H9 (cell line): Measurements from ENCODE around the gene CHCHD6. TPM values are rescaled to one million over a fixed set of nuclear protein-coding genes. Genes with fewer than 3 reads are reported as not detected.
A peak's percentile ranks its signal among the peaks of the same experiment; 100 is the strongest.

ENCODE experiments used
- DNase-seq: peaks from one replicate; pipeline ENCODE4 v3.0.0-alpha.2; 2017
- H2AFZ ChIP-seq: one replicate; pipeline ENCODE4 v1.6.1; 2013; ENCODE audit warnings: mild to moderate bottlenecking, low read length, control low read depth, moderate library complexity
- H2AK5ac ChIP-seq: 2 replicates; pipeline ENCODE4 v1.6.1; 2013; ENCODE audit warnings: low read length, control low read depth, mixed read lengths; ENCODE audit not compliant: insufficient read length
- H2BK120ac ChIP-seq: one replicate; pipeline ENCODE4 v1.6.1; 2013; ENCODE audit warnings: low read depth, mild to moderate bottlenecking, low read length, control low read depth, inconsistent platforms; ENCODE audit not compliant: poor library complexity, severe bottlenecking
- H2BK12ac ChIP-seq: 2 replicates; pipeline ENCODE4 v1.6.1; 2013; ENCODE audit warnings: low read length, control low read depth, mixed read lengths, low read depth; ENCODE audit not compliant: insufficient read length
- H2BK15ac ChIP-seq: 2 replicates; pipeline ENCODE4 v1.6.1; 2013; ENCODE audit warnings: low read depth, low read length, control low read depth
- H2BK20ac ChIP-seq: one replicate; pipeline ENCODE4 v1.6.1; 2013; ENCODE audit warnings: low read depth, mild to moderate bottlenecking, low read length, control low read depth, inconsistent platforms; ENCODE audit not compliant: poor library complexity, severe bottlenecking
- H2BK5ac ChIP-seq: 2 replicates; pipeline ENCODE4 v1.6.1; 2013; ENCODE audit warnings: low read length, control low read depth, mixed read lengths; ENCODE audit not compliant: insufficient read length
- H3K14ac ChIP-seq: 2 replicates; pipeline ENCODE4 v1.6.1; 2013; ENCODE audit warnings: low read length, control low read depth; ENCODE audit not compliant: insufficient read depth
- H3K18ac ChIP-seq: 2 replicates; pipeline ENCODE4 v1.6.1; 2013; ENCODE audit warnings: low read depth, mild to moderate bottlenecking, mixed read lengths, low read length, control low read depth; ENCODE audit not compliant: insufficient read length
- H3K23ac ChIP-seq: 2 replicates; pipeline ENCODE4 v1.6.1; 2013; ENCODE audit warnings: low read length, control low read depth, mixed read lengths, low read depth; ENCODE audit not compliant: insufficient read length
- H3K23me2 ChIP-seq: 2 replicates; pipeline ENCODE4 v1.6.1; 2013; ENCODE audit warnings: low read depth, mild to moderate bottlenecking, mixed read lengths, low read length, control low read depth; ENCODE audit not compliant: insufficient read length, poor library complexity, severe bottlenecking
- H3K27ac ChIP-seq: 2 replicates; pipeline ENCODE4 v1.5.1; 2013; ENCODE audit warnings: low read length, control low read depth, mixed read lengths, low read depth; ENCODE audit not compliant: insufficient read length
- H3K27me3 ChIP-seq: 2 replicates; pipeline ENCODE4 v1.6.1; 2013; ENCODE audit warnings: low read length, control low read depth, inconsistent platforms; ENCODE audit not compliant: insufficient read depth
- H3K4ac ChIP-seq: 2 replicates; pipeline ENCODE4 v1.6.1; 2013; ENCODE audit warnings: low read depth, mild to moderate bottlenecking, control low read depth, inconsistent platforms, low read length, moderate library complexity
- H3K4me1 ChIP-seq: 2 replicates; pipeline ENCODE4 v1.6.1; 2013; ENCODE audit warnings: low read length, control low read depth, inconsistent platforms; ENCODE audit not compliant: insufficient read depth
- H3K4me2 ChIP-seq: 2 replicates; pipeline ENCODE4 v1.6.1; 2013; ENCODE audit warnings: low read length, control low read depth, mixed read lengths; ENCODE audit not compliant: insufficient read length, insufficient read depth
- H3K56ac ChIP-seq: 2 replicates; pipeline ENCODE4 v1.6.1; 2013; ENCODE audit warnings: low read depth, mild to moderate bottlenecking, mixed read lengths, low read length, control low read depth; ENCODE audit not compliant: insufficient read length
- H3K79me1 ChIP-seq: 2 replicates; pipeline ENCODE4 v1.6.1; 2013; ENCODE audit warnings: low read depth, mild to moderate bottlenecking, moderate library complexity, low read length, control low read depth, inconsistent platforms; ENCODE audit not compliant: insufficient read depth, poor library complexity, severe bottlenecking
- H3K79me2 ChIP-seq: 2 replicates; pipeline ENCODE4 v1.6.1; 2013; ENCODE audit warnings: low read length, control low read depth, inconsistent platforms; ENCODE audit not compliant: insufficient read depth
- H3K9ac ChIP-seq: 2 replicates; pipeline ENCODE4 v1.6.1; 2013; ENCODE audit warnings: low read length, control low read depth, mixed read lengths; ENCODE audit not compliant: insufficient read length; ENCODE audit errors: extremely low read depth
- H3K9me3 ChIP-seq: one replicate; pipeline ENCODE4 v1.6.1; 2013; ENCODE audit warnings: low read depth, low read length, inconsistent platforms; ENCODE audit not compliant: control insufficient read depth
- H3T11ph ChIP-seq: one replicate; pipeline ENCODE4 v1.6.1; 2013; ENCODE audit warnings: mild to moderate bottlenecking, low read length, control low read depth, inconsistent platforms
- H4K20me1 ChIP-seq: one replicate; pipeline ENCODE4 v1.6.1; 2013; ENCODE audit not compliant: control insufficient read depth, insufficient read length, insufficient read depth
- H4K5ac ChIP-seq: 2 replicates; pipeline ENCODE4 v1.6.1; 2013; ENCODE audit warnings: low read depth, mild to moderate bottlenecking, mixed read lengths, low read length, control low read depth; ENCODE audit not compliant: insufficient read length
- H4K8ac ChIP-seq: replicated peaks from 2 replicates; pipeline ENCODE4 v1.6.1; 2013; ENCODE audit warnings: low read length, control low read depth, mixed read lengths, low read depth; ENCODE audit not compliant: insufficient read length
- H4K91ac ChIP-seq: 2 replicates; pipeline ENCODE4 v1.6.1; 2013; ENCODE audit warnings: low read depth, mild to moderate bottlenecking, moderate library complexity, mixed read lengths, low read length, control low read depth; ENCODE audit not compliant: insufficient read length
- H3K27ac Mint-ChIP-seq, 3 experiments: 2 replicates in 2 of 3; 3 replicates in 1 of 3; pipeline ENCODE4 v1.8.0; 2020 to 2021; ENCODE audit warnings: mixed read lengths in 3 of 3, mild to moderate bottlenecking in 1 of 3, moderate library complexity in 1 of 3
- H3K27me3 Mint-ChIP-seq: 2 replicates; pipeline ENCODE4 v1.8.0; 2021; ENCODE audit warnings: low read depth, mild to moderate bottlenecking, moderate library complexity, mixed read lengths
- H3K36me3 Mint-ChIP-seq, 3 experiments: 2 replicates in 2 of 3; 3 replicates in 1 of 3; pipeline ENCODE4 v1.8.0; 2020 to 2021; ENCODE audit warnings: low read depth in 3 of 3, mixed read lengths in 3 of 3; ENCODE audit not compliant: insufficient read depth in 1 of 3
- H3K4me1 Mint-ChIP-seq, 2 experiments: 2 replicates each; pipeline ENCODE4 v1.8.0; 2020; ENCODE audit warnings: mixed read lengths in 2 of 2
- H3K4me3 Mint-ChIP-seq, 2 experiments: 2 replicates in 1 of 2; 3 replicates in 1 of 2; pipeline ENCODE4 v1.8.0; 2020 to 2021; ENCODE audit warnings: mild to moderate bottlenecking in 2 of 2, mixed read lengths in 2 of 2, moderate library complexity in 1 of 2
- H3K9me3 Mint-ChIP-seq, 2 experiments: 2 replicates in 1 of 2; 3 replicates in 1 of 2; pipeline ENCODE4 v1.8.0; 2020; ENCODE audit warnings: mild to moderate bottlenecking in 2 of 2, mixed read lengths in 2 of 2, moderate library complexity in 1 of 2
- WGBS: extraction: QIAGEN DNeasy Blood & Tissue Kit; methylation state at CpG from one replicate; pipeline ENCODE4 v1.1.7; 2013; ENCODE audit warnings: missing lambda C conversion rate, low lambda C conversion rate, mixed read lengths; ENCODE audit not compliant: insufficient read length; ENCODE audit errors: extremely low coverage; 5-methylcytosine and 5-hydroxymethylcytosine counted together
- total RNA-seq: library from RNA; stranded (reverse); gene quantifications from 2 replicates; pipeline ENCODE4 v1.2.1, GENCODE V29; 2021
- TF ChIP-seq, protein P1 (sequence below): fragments of 200-600 bp; sonication (generic); conservative IDR thresholded peaks from 3 replicates; pipeline ENCODE4 v1.8.0; 2021; ENCODE audit warnings: antibody characterized with exemption, mild to moderate bottlenecking

The CHCHD6 gene
- total RNA-seq, 1 experiment from 2014 or later = 34.2 TPM

DNA sequence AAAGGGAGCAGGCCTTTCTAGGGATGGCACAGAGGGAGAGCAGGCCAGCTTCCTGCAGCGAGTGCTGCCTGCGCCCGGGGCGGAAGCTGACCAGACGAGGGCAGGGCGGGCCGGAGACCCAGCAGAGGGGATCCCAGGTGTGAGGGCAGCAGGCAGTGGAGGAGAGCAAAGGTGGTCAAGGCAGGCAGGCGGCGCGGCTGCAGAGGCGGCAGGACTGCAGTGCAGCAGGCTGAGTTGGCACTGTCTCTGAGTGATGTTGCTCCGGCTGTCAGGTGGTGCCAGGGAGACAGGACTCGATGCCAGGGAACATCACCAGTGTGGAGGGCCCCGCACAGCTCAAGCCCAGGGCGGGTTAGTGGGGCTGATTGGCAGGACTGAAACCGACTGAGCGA is 256.6 kb downstream of the CHCHD6 start:
- Histone ChIP-seq H3K4me1 (no peaks in the 10 kb centered on the region), H2BK5ac (no peak overlapping the region), H3K9ac (no peak overlapping the region), H3K79me2 (no peaks in the 10 kb centered on the region), H3K23me2 (no peaks in the 10 kb centered on the region), H2BK15ac (no peak overlapping the region), H2BK120ac (no peak overlapping the region), H4K91ac (no peak overlapping the region), H3K79me1 (no peaks in the 10 kb centered on the region), H3K18ac (no peak overlapping the region), H3K14ac (no peak overlapping the region), H3K56ac (no peak overlapping the region), H3K27ac (no peak overlapping the region), H3K4ac (no peak overlapping the region), H3K23ac (no peak overlapping the region), H2BK20ac (no peak overlapping the region), H3K4me2 (no peak overlapping the region), H4K8ac (no peak overlapping the region), H4K5ac (no peak overlapping the region), H3T11ph (no peak overlapping the region), H2BK12ac (no peak overlapping the region), H2AFZ (no peak overlapping the region), H3K27me3 (no peaks in the 10 kb centered on the region), H2AK5ac (no peak overlapping the region), H3K9me3 (no peaks in the 10 kb centered on the region), H4K20me1 (no peaks in the 10 kb centered on the region)
- Mint-ChIP-seq H3K27ac (peak overlapping the region; percentile 88 to 96 (median 95); a peak in 5 of 7 replicates), H3K27me3 (no peaks in the 10 kb centered on the region), H3K9me3 (no peaks in the 10 kb centered on the region), H3K4me3 (no peak overlapping the region), H3K4me1 (peaks cover 22 to 23% of the 10 kb centered on the region in 2 experiments), H3K36me3 (no peaks in the 10 kb centered on the region; a peak in 1 of 7 replicates)
- TF ChIP-seq, protein P1, sequence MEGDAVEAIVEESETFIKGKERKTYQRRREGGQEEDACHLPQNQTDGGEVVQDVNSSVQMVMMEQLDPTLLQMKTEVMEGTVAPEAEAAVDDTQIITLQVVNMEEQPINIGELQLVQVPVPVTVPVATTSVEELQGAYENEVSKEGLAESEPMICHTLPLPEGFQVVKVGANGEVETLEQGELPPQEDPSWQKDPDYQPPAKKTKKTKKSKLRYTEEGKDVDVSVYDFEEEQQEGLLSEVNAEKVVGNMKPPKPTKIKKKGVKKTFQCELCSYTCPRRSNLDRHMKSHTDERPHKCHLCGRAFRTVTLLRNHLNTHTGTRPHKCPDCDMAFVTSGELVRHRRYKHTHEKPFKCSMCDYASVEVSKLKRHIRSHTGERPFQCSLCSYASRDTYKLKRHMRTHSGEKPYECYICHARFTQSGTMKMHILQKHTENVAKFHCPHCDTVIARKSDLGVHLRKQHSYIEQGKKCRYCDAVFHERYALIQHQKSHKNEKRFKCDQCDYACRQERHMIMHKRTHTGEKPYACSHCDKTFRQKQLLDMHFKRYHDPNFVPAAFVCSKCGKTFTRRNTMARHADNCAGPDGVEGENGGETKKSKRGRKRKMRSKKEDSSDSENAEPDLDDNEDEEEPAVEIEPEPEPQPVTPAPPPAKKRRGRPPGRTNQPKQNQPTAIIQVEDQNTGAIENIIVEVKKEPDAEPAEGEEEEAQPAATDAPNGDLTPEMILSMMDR = no peak
- WGBS = no CpG with 5 or more reads among the region's 17 CpGs
- no peak for DNase-seq
